K562 (cell line): ENCODE measurements around the gene CDC37. TPM values are rescaled to one million over a fixed set of nuclear protein-coding genes. Genes with fewer than 3 reads are reported as not detected.

ENCODE experiments used
- ARID2 ChIP-seq: fragments of 450-650 bp; IDR thresholded peaks from 2 replicates; pipeline ENCODE4 v1.6.1; 2017; ENCODE audit warnings: antibody characterized with exemption, mild to moderate bottlenecking
- CHD2 ChIP-seq: IDR thresholded peaks from 2 replicates; pipeline ENCODE4 v1.6.1; 2011; ENCODE audit warnings: low read depth, low read length
- E2F1 ChIP-seq: sonication (generic); formaldehyde crosslinking; IDR thresholded peaks from 2 replicates; pipeline ENCODE4 v1.8.1; 2023; ENCODE audit warnings: mild to moderate bottlenecking, missing genetic modification reagents, moderate library complexity
- EHMT2 ChIP-seq: fragments of 450-650 bp; IDR thresholded peaks from 2 replicates; pipeline ENCODE4 v1.6.1; 2018; ENCODE audit warnings: antibody characterized with exemption
- GATAD2A ChIP-seq: fragments of 450-650 bp; IDR thresholded peaks from 2 replicates; pipeline ENCODE4 v1.6.1; 2017
- HDGF ChIP-seq: fragments of 450-650 bp; IDR thresholded peaks from 2 replicates; pipeline ENCODE4 v1.6.1; 2016
- HLTF ChIP-seq: fragments of 450-650 bp; IDR thresholded peaks from 2 replicates; pipeline ENCODE4 v1.6.1; 2016
- NFE2 ChIP-seq: IDR thresholded peaks from 2 replicates; pipeline ENCODE4 v1.6.1; 2014; ENCODE audit warnings: antibody characterized with exemption, low read depth
- NFE2L1 ChIP-seq: fragments of 450-650 bp; IDR thresholded peaks from 2 replicates; pipeline ENCODE4 v1.6.1; 2016; ENCODE audit warnings: missing genetic modification characterization, low read depth, mild to moderate bottlenecking, missing compliant biosample characterization, moderate library complexity, borderline replicate concordance
- PHB2 ChIP-seq: fragments of 450-650 bp; IDR thresholded peaks from 2 replicates; pipeline ENCODE4 v1.6.1; 2017; ENCODE audit warnings: low read depth
- SMARCA4 ChIP-seq: fragments of 450-650 bp; IDR thresholded peaks from 2 replicates; pipeline ENCODE4 v1.6.1; 2016
- SMARCC2 ChIP-seq: fragments of 450-650 bp; IDR thresholded peaks from 2 replicates; pipeline ENCODE4 v1.6.1; 2017; ENCODE audit warnings: antibody characterized with exemption, moderate library complexity, mild to moderate bottlenecking, low read depth
- ZBTB2 ChIP-seq: fragments of 450-650 bp; IDR thresholded peaks from 2 replicates; pipeline ENCODE4 v1.6.1; 2016; ENCODE audit warnings: antibody characterized with exemption
- ZBTB26 ChIP-seq: fragments of 450-650 bp; formaldehyde crosslinking; IDR thresholded peaks from 2 replicates; pipeline ENCODE4 v1.4.0; 2022; ENCODE audit warnings: missing genetic modification characterization
- ZBTB5 ChIP-seq: fragments of 450-650 bp; IDR thresholded peaks from 2 replicates; pipeline ENCODE4 v1.6.1; 2017; ENCODE audit warnings: antibody characterized with exemption
- ZEB2 ChIP-seq: fragments of 450-650 bp; IDR thresholded peaks from 2 replicates; pipeline ENCODE4 v1.6.1; 2016
- ZNF512 ChIP-seq: IDR thresholded peaks from 2 replicates; pipeline ENCODE4 v1.6.1; 2016; ENCODE audit warnings: missing genetic modification characterization, missing compliant biosample characterization
- polyA plus RNA-seq, 8 experiments: library from polyadenylated mRNA; depleted of rRNA in 4 of 8; stranded (reverse) in 5 of 8; unstranded in 3 of 8; fragments of >200 nt; fragmentation: Nextera tagmentation in 2 of 8; fragmentation: Illumina TruSeq in 1 of 8; extraction: Ambion mirVana in 2 of 8; extraction: Trizol in 1 of 8; gene quantifications; 2 replicates each; pipeline versions ENCODE4 v1.2.1 to v1.2.3, GENCODE V29; 2011 to 2014; ENCODE audit warnings: inconsistent platforms in 1 of 8, missing spikeins in 1 of 8
- total RNA-seq, 7 experiments: library from RNA; depleted of rRNA in 6 of 7; stranded (reverse); fragments of >200 nt in 6 of 7; fragmentation: Illumina TruSeq in 2 of 7; extraction: Trizol in 2 of 7; gene quantifications; 2 replicates each; pipeline versions ENCODE4 v1.2.1 to v1.2.3, GENCODE V29; 2011 to 2021; ENCODE audit warnings: low replicate concordance in 1 of 7
- TF ChIP-seq, protein P1 (sequence below): fragments of 450-650 bp; IDR thresholded peaks from 2 replicates; pipeline ENCODE4 v1.7.0; 2016; ENCODE audit warnings: borderline replicate concordance

Gene CDC37
- total and polyA plus RNA-seq, 9 of the 15 experiments (the other 6 are each of a cell fraction or from before 2014, with no cell fraction given) = 6.6 to 538 (median 227) TPM

DNA sequence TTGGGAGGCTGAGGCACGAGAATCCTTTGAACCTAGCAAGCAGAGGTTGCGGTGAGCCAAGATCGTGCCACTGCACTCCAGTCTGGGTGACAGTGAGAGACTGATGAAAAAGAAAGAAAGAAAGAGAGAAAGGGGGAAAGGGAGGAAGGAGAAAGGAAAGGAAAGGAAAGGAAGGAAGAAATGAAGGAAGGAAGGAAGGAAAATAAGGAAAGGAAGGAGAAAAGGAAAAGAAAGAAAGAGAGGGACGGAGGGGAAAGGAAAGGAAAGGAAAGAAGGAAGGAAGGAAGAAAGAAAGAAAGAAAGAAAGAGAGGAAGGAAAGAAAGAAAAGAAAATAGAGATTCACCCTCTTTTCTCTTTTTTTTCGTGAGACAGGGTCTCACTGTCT lies 25.6 kb upstream of the CDC37 start (continued):
- TF ChIP-seq ZBTB2 (peak; percentile 88), ZEB2 (0 out of 2 replicates have a peak, but pooled peaks have one; percentile 24), ARID2 (peak; percentile 69), ZBTB26 (CRISPR knock-in tag) (peak; percentile 66; the same call in 1 of the 2 replicates), SMARCA4 (peak; percentile 52; the same call in 1 of the 2 replicates), E2F1 (CRISPR knock-in tag) (no peak), EHMT2 (peak; percentile 60; the same call in 1 of the 2 replicates), HLTF (peak; percentile 52; the same call in 1 of the 2 replicates), ZNF512 (tag) (peak; percentile 97), PHB2 (0 out of 2 replicates have a peak, but pooled peaks have one; percentile 21), GATAD2A (peak; percentile 82; the same call in 1 of the 2 replicates), HDGF (peak; percentile 24; the same call in 1 of the 2 replicates), NFE2 (no peak), CHD2 (no peak), ZBTB5 (0 out of 2 replicates have a peak, but pooled peaks have one; percentile 63), SMARCC2 (no peak), NFE2L1 (no peak)
- TF ChIP-seq, protein P1, sequence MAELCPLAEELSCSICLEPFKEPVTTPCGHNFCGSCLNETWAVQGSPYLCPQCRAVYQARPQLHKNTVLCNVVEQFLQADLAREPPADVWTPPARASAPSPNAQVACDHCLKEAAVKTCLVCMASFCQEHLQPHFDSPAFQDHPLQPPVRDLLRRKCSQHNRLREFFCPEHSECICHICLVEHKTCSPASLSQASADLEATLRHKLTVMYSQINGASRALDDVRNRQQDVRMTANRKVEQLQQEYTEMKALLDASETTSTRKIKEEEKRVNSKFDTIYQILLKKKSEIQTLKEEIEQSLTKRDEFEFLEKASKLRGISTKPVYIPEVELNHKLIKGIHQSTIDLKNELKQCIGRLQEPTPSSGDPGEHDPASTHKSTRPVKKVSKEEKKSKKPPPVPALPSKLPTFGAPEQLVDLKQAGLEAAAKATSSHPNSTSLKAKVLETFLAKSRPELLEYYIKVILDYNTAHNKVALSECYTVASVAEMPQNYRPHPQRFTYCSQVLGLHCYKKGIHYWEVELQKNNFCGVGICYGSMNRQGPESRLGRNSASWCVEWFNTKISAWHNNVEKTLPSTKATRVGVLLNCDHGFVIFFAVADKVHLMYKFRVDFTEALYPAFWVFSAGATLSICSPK = peak; percentile 90; the same call in 1 of the 2 replicates
